Measurements from ENCODE around the gene DISP2.

Gene DISP2

GRCh38 chr15:40389824-40390595, 32.0 kb downstream of the DISP2 start:
- DNase-seq (ENCODE audit: low spot score) = no peak

- DNase-seq (ENCODE audit: low spot score) = no peak
Measured at GRCh38 chr15:40392986-40393948, 35.2 kb downstream of the DISP2 start.

- DNase-seq (ENCODE audit: low spot score) = no peak
Measured at GRCh38 chr15:40397688-40398412, 39.8 kb downstream of the DISP2 start.

GRCh38 chr15:40398413-40398873, 40.4 kb downstream of the DISP2 start:
- no peak for DNase-seq (ENCODE audit: low spot score)

- DNase-seq (ENCODE audit: low spot score) = no peak
Measured at GRCh38 chr15:40399370-40399769, 41.4 kb downstream of the DISP2 start.

- peak; percentile 100 for DNase-seq (ENCODE audit: low spot score)
Measured at GRCh38 chr15:40405501-40406381, 47.7 kb downstream of the DISP2 start, which contains the start of gene IVD. IVD (plus strand) TSS chr15:40405795; CDS start chr15:40405828, 33 bp downstream.

GRCh38 chr15:40407330-40407990, 49.4 kb downstream of the DISP2 start:
- DNase-seq (ENCODE audit: low spot score) = no peak

- DNase-seq (ENCODE audit: low spot score) = no peak
Measured at GRCh38 chr15:40409366-40409765, 51.3 kb downstream of the DISP2 start.

GRCh38 chr15:40410476-40410875, 52.5 kb downstream of the DISP2 start:
- no peak for DNase-seq (ENCODE audit: low spot score)

GRCh38 chr15:40412095-40412759, 54.2 kb downstream of the DISP2 start:
- no peak for DNase-seq (ENCODE audit: low spot score)

GRCh38 chr15:40413036-40413435, 55.0 kb downstream of the DISP2 start:
- DNase-seq (ENCODE audit: low spot score) = no peak

GRCh38 chr15:40414816-40415215, 56.8 kb downstream of the DISP2 start:
- no peak for DNase-seq (ENCODE audit: low spot score)

GRCh38 chr15:40415226-40415625, 57.2 kb downstream of the DISP2 start:
- DNase-seq (ENCODE audit: low spot score) = no peak

- DNase-seq (ENCODE audit: low spot score) = no peak
Measured at GRCh38 chr15:40416056-40416455, 58.0 kb downstream of the DISP2 start.

- no peak for DNase-seq (ENCODE audit: low spot score)
Measured at GRCh38 chr15:40418126-40418525, 60.1 kb downstream of the DISP2 start.

- no peak for DNase-seq (ENCODE audit: low spot score)
Measured at GRCh38 chr15:40420071-40420713, 62.2 kb downstream of the DISP2 start.

GRCh38 chr15:40420793-40421192, 62.8 kb downstream of the DISP2 start:
- no peak for DNase-seq (ENCODE audit: low spot score)

GRCh38 chr15:40421246-40422157, 63.5 kb downstream of the DISP2 start:
- DNase-seq (ENCODE audit: low spot score) = peak; percentile 91
